HCT116 (cell line): ENCODE results near the gene MTHFD1L. TPM values are rescaled to one million over a fixed set of nuclear protein-coding genes. Genes with fewer than 3 reads are reported as not detected.

ENCODE experiments used
- ATAC-seq: fragments of 200-7000 bp; cut with Tn5 transposase; 2 replicates; pipeline ENCODE4 v1.9.1; 2020; ENCODE audit warnings: mild to moderate bottlenecking, moderate library complexity
- BruUV-seq: library from RNA; stranded (reverse); fragments of 400-500 nt; replicated peaks from 2 replicates; lab custom pipeline; 2021; lab: Mats Ljungman, UMichigan
- CTCF ChIA-PET: fragments of 300-600 bp; sonication (Branson Sonifier 250); formaldehyde crosslinking; loops from one replicate; lab custom pipeline; 2021; ENCODE audit warnings: antibody characterized with exemption; lab: Charles Lee
- POLR2A ChIA-PET: fragments of 300-600, 350-600 bp; sonication (Branson Sonifier 250); formaldehyde crosslinking; loops from one replicate; lab custom pipeline; 2021; ENCODE audit warnings: antibody characterized with exemption; lab: Charles Lee
- RAD21 ChIA-PET, 2 experiments: fragments of 300-600 bp; sonication (Branson Sonifier 250); formaldehyde crosslinking; loops; one replicate each; lab custom pipeline; 2023; ENCODE audit warnings: low total read pairs in 2 of 2; ENCODE audit not compliant: uncharacterized antibody in 2 of 2, unreplicated experiment in 2 of 2, low non-redundant PET in 1 of 2; lab: Charles Lee
- DNase-seq: peaks from one replicate; pipeline ENCODE4 v3.0.0-alpha.2; 2010; ENCODE audit warnings: low read depth, low spot score
- H2AFZ ChIP-seq: fragments of 200-600 bp; shearing (Covaris generic), sonication (generic); 2 replicates; pipeline ENCODE4 v1.6.1; 2017; ENCODE audit warnings: low read depth, mixed run types, mixed read lengths, antibody characterized with exemption, low read length; ENCODE audit not compliant: poor library complexity, severe bottlenecking
- H3K27ac ChIP-seq: 2 replicates; pipeline ENCODE4 v1.5.1; 2012; ENCODE audit warnings: low read depth, low read length
- H3K27me3 ChIP-seq: fragments of 200-600 bp; sonication (generic); 2 replicates; pipeline ENCODE4 v1.6.1; 2016; ENCODE audit warnings: mixed run types, low read length, mixed read lengths; ENCODE audit not compliant: insufficient read depth
- H3K36me3 ChIP-seq, 2 experiments: fragments of 200-500 bp in 1 of 2; fragments of 200-600 bp in 1 of 2; sonication (Bioruptor generic) in 1 of 2; sonication (generic) in 1 of 2; 2 replicates each; pipeline versions ENCODE4 v1.5.1 to v1.6.1; 2014 to 2016; ENCODE audit warnings: low read length in 2 of 2, inconsistent platforms in 1 of 2, mixed read lengths in 1 of 2, mixed run types in 1 of 2; ENCODE audit not compliant: insufficient read depth in 2 of 2, control insufficient read depth in 1 of 2
- H3K4me1 ChIP-seq, 2 experiments: fragments of 200-600 bp in 1 of 2; sonication (generic) in 1 of 2; 2 replicates each; pipeline versions ENCODE4 v1.5.1 to v1.6.1; 2012 to 2017; ENCODE audit warnings: low read length in 2 of 2, inconsistent platforms in 1 of 2, mild to moderate bottlenecking in 1 of 2, mixed read lengths in 1 of 2, mixed run types in 1 of 2, moderate library complexity in 1 of 2; ENCODE audit not compliant: insufficient read depth in 2 of 2, control insufficient read depth in 1 of 2
- H3K4me2 ChIP-seq: fragments of 200-600 bp; sonication (generic); 2 replicates; pipeline ENCODE4 v1.6.1; 2017; ENCODE audit warnings: mixed run types, low read length, mixed read lengths
- H3K4me3 ChIP-seq, 2 experiments: fragments of 200-600 bp in 1 of 2; sonication (generic) in 1 of 2; replicated peaks in 1 of 2; 2 replicates each; pipeline ENCODE4 v1.5.1; 2011 to 2016; ENCODE audit warnings: low read length in 2 of 2, control low read depth in 1 of 2, low read depth in 1 of 2, mild to moderate bottlenecking in 1 of 2, mixed read lengths in 1 of 2, mixed run types in 1 of 2
- H3K79me2 ChIP-seq: fragments of 200-600 bp; sonication (generic); 2 replicates; pipeline ENCODE4 v1.6.1; 2017; ENCODE audit warnings: mild to moderate bottlenecking, mixed run types, low read length, moderate library complexity, mixed read lengths; ENCODE audit not compliant: insufficient read depth
- H3K9ac ChIP-seq: fragments of 200-600 bp; sonication (generic); 2 replicates; pipeline ENCODE4 v1.6.1; 2016; ENCODE audit warnings: low read length, mixed read lengths
- H3K9me2 ChIP-seq: fragments of 200-600 bp; sonication (generic), shearing (Covaris generic); 2 replicates; pipeline ENCODE4 v1.6.1; 2017; ENCODE audit warnings: mixed run types, mild to moderate bottlenecking, moderate library complexity; ENCODE audit not compliant: insufficient read depth
- H3K9me3 ChIP-seq, 2 experiments: fragments of 200-500 bp in 1 of 2; fragments of 200-600 bp in 1 of 2; sonication (Bioruptor generic) in 1 of 2; sonication (generic) in 1 of 2; 2 replicates each; pipeline ENCODE4 v1.6.1; 2014 to 2017; ENCODE audit warnings: low read length in 2 of 2, mixed read lengths in 2 of 2, inconsistent platforms in 1 of 2, low read depth in 1 of 2, mild to moderate bottlenecking in 1 of 2, mixed run types in 1 of 2, moderate library complexity in 1 of 2; ENCODE audit not compliant: control insufficient read depth in 1 of 2, insufficient read depth in 1 of 2
- H4K20me1 ChIP-seq: fragments of 200-600 bp; sonication (generic), shearing (Covaris generic); 2 replicates; pipeline ENCODE4 v1.6.1; 2017; ENCODE audit warnings: mixed run types, mild to moderate bottlenecking, moderate library complexity; ENCODE audit not compliant: insufficient read depth
- CBX3 ChIP-seq: IDR thresholded peaks from 2 replicates; pipeline ENCODE4 v1.6.1; 2012; ENCODE audit warnings: low read depth
- CEBPB ChIP-seq: IDR thresholded peaks from 2 replicates; pipeline ENCODE4 v1.6.1; 2012; ENCODE audit warnings: low read depth
- EZH2phosphoT487 ChIP-seq: fragments of 200-600 bp; IDR thresholded peaks from 2 replicates; pipeline ENCODE4 v1.6.1; 2018; ENCODE audit warnings: antibody characterized with exemption, borderline replicate concordance
- FOSL1 ChIP-seq: IDR thresholded peaks from 2 replicates; pipeline ENCODE4 v1.6.1; 2012; ENCODE audit warnings: low read depth
- JUND ChIP-seq: IDR thresholded peaks from 2 replicates; pipeline ENCODE4 v1.6.1; 2012
- POLR2AphosphoS5 ChIP-seq: IDR thresholded peaks from 2 replicates; pipeline ENCODE4 v1.6.1; 2011; ENCODE audit warnings: mild to moderate bottlenecking, low read depth, low read length, moderate library complexity
- SIN3A ChIP-seq: IDR thresholded peaks from 2 replicates; pipeline ENCODE4 v1.6.1; 2012; ENCODE audit warnings: low read depth
- SRF ChIP-seq: IDR thresholded peaks from 2 replicates; pipeline ENCODE4 v1.6.1; 2012; ENCODE audit warnings: low read depth
- YY1 ChIP-seq: IDR thresholded peaks from 2 replicates; pipeline ENCODE4 v1.6.1; 2011; ENCODE audit warnings: low read length, low read depth, moderate library complexity, mild to moderate bottlenecking; ENCODE audit not compliant: insufficient replicate concordance; ENCODE audit errors: extremely low read depth
- intact Hi-C: fragments of 100-400 bp; cut with micrococcal nuclease; formaldehyde crosslinking; loops from 2 replicates; pipeline ENCODE4 v1.10.0; 2022
- total RNA-seq: library from RNA; stranded (reverse); gene quantifications from one replicate; pipeline ENCODE4 v1.2.1, GENCODE V29; 2021; ENCODE audit not compliant: unreplicated experiment

MTHFD1L gene
- total RNA-seq, 1 experiment from 2014 or later, result 127 TPM

DNA sequence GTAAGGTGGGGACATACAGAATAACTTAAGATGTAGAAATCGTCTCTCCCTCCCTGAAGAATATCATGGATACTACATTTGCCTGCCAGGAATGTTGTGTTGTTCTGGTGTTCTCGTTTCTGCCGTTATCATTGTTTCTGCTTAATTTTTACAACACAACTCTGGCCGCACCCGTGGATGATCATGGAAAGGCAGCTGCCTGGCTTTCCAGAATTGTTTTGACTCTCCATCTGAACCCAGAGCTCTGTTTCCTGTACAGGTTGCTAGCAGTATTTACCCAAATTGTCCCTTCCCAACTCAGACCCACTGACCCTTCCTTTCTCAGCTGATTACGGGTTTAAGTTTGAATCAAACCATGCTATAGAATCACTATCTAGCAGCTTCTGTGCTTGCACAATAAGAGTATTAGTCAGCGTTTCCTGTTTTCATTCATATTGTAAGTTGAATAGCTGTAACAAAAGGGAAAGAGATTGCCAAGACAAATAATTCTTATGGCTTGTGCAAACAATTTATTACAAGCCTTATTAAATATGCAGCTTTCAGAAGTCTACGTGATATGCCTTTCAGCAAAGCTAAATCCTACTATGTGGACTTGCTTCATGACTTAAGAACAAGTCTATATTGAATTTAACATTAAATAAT lies 139.0 kb downstream of the MTHFD1L start:
- no peaks in the 10 kb centered on the region for H3K9me3 ChIP-seq
- H3K9ac ChIP-seq, result peak overlapping the region; percentile 24; the same call in 1 of the 2 replicates
- DNase-seq, result no peak
- TF ChIP-seq SRF (no peak), JUND (0 out of 2 replicates have a peak, but pooled peaks have one; percentile 29), CEBPB (peak; percentile 93), FOSL1 (0 out of 2 replicates have a peak, but pooled peaks have one; percentile 44)
- peaks cover 17 to 33% of the 10 kb centered on the region in 2 experiments; a peak in 3 of 4 replicates for H3K4me1 ChIP-seq
- no peak for ATAC-seq
- H2AFZ ChIP-seq, result no peak overlapping the region
- ChIA-PET RAD21 (interaction anchor here in 1 of 2 experiments (0.9 kb wide), 1 partner anchor 10 kb away, joined by 3 read pairs; no protein-coding TSS in a partner anchor), POLR2A (interaction anchor here (1.0 to 1.4 kb wide), 3 partner anchors 10 to 321 kb away, joined by 3 to 6 read pairs (median 3); no protein-coding TSS in a partner anchor), CTCF (interaction anchor here (1.1 to 2.7 kb wide), 3 partner anchors 10 to 321 kb away, joined by 4 to 20 read pairs (median 5); no protein-coding TSS in a partner anchor)
- H3K4me3 ChIP-seq, result no peak overlapping the region
- H3K4me2 ChIP-seq, result peak overlapping the region; percentile 23; the same call in 1 of the 2 replicates
- BruUV-seq, result no TSS peak
- peaks cover 0 to 6% of the 10 kb centered on the region in 2 experiments; a peak in 1 of 4 replicates for H3K36me3 ChIP-seq
- no peaks in the 10 kb centered on the region; the same call in 1 of the 2 replicates for H3K79me2 ChIP-seq
- intact Hi-C loops, result no loop called here
- H3K27ac ChIP-seq, result peak overlapping the region; percentile 47
- H3K9me2 ChIP-seq, result no peaks in the 10 kb centered on the region
- H3K27me3 ChIP-seq, result no peaks in the 10 kb centered on the region
- 0 out of 2 replicates have a peak, but pooled peaks cover 5% of the 10 kb centered on the region for H4K20me1 ChIP-seq

DNA sequence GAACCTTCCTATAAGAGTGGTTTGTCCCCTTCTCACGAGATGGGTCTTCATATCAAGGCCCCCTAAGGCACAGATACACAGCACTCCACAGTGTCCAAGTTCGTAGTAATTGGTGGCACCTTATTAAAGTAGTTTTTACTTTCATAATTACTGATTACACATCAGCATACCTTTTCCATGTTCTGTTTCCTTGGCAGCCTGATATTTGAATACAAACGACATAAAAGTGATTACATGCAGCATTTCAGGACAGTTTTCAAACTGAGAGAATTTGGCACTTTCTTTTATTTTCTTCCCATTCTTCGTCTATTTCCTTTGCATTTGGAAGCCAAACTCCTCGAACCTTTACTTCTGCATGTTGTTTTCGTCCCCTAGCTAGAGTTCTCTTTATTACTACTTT lies 139.7 kb downstream of the MTHFD1L start:
- Histone ChIP-seq H3K27ac (no peak overlapping the region; the same call in 1 of the 2 replicates), H3K79me2 (no peaks in the 10 kb centered on the region; the same call in 1 of the 2 replicates), H3K4me3 (no peak overlapping the region), H3K9me2 (no peaks in the 10 kb centered on the region), H3K36me3 (peaks cover 0 to 6% of the 10 kb centered on the region in 2 experiments; a peak in 1 of 4 replicates), H3K9ac (no peak overlapping the region), H3K4me2 (no peak overlapping the region), H2AFZ (no peak overlapping the region), H3K4me1 (peaks cover 17 to 38% of the 10 kb centered on the region in 2 experiments; a peak in 3 of 4 replicates), H4K20me1 (0 out of 2 replicates have a peak, but pooled peaks cover 5% of the 10 kb centered on the region), H3K27me3 (no peaks in the 10 kb centered on the region), H3K9me3 (no peaks in the 10 kb centered on the region)
- no TSS peak for BruUV-seq
- ATAC-seq, result no peak
- DNase-seq, result no peak
- ChIA-PET RAD21 (interaction anchor here in 1 of 2 experiments (0.9 kb wide), 1 partner anchor 9 kb away, joined by 3 read pairs; no protein-coding TSS in a partner anchor), CTCF (interaction anchor here (1.4 to 2.7 kb wide), 2 partner anchors 9 to 321 kb away, joined by 4 to 20 read pairs; no protein-coding TSS in a partner anchor), POLR2A (interaction anchor here (1.0 to 1.4 kb wide), 3 partner anchors 9 to 320 kb away, joined by 3 to 6 read pairs (median 3); no protein-coding TSS in a partner anchor)
- intact Hi-C loops, result no loop called here
- TF ChIP-seq CBX3 (no peak), POLR2AphosphoS5 (no peak), EZH2phosphoT487 (no peak), SIN3A (no peak), JUND (no peak), FOSL1 (no peak), YY1 (no peak)
